Keratinocyte (primary cell): ENCODE results near the gene ZSCAN32. TPM values are rescaled to one million over a fixed set of nuclear protein-coding genes. Genes with fewer than 3 reads are reported as not detected.

Experiments used
- DNase-seq: peaks from one replicate; pipeline ENCODE4 v3.0.0-alpha.2; 2011; ENCODE audit warnings: low read depth, missing footprints, low spot score
- FAIRE-seq: peaks from 2 replicates; lab custom pipeline; 2011; peaks lifted over from hg19 to GRCh38; lab: Jason Lieb, UNC
- H2AFZ ChIP-seq: 2 replicates; pipeline ENCODE4 v1.6.0; 2012; ENCODE audit warnings: low read length, control low read depth, inconsistent platforms; ENCODE audit not compliant: control insufficient read depth
- H3K27ac ChIP-seq: 2 replicates; pipeline ENCODE4 v1.5.1; 2011; ENCODE audit warnings: low read length; ENCODE audit not compliant: control insufficient read depth, insufficient read depth
- H3K27me3 ChIP-seq: 3 replicates; pipeline ENCODE4 v1.6.0; 2011; ENCODE audit warnings: low read length; ENCODE audit not compliant: control insufficient read depth, insufficient read depth; ENCODE audit errors: extremely low read depth
- H3K36me3 ChIP-seq, 2 experiments: 2 replicates in 1 of 2; 3 replicates in 1 of 2; pipeline ENCODE4 v1.5.1; 2011; ENCODE audit warnings: low read length in 2 of 2, mild to moderate bottlenecking in 1 of 2; ENCODE audit not compliant: control insufficient read depth in 2 of 2, insufficient read depth in 2 of 2; ENCODE audit errors: extremely low read depth in 1 of 2
- H3K4me1 ChIP-seq: 3 replicates; pipeline ENCODE4 v1.5.1; 2011; ENCODE audit warnings: low read length; ENCODE audit not compliant: control insufficient read depth, insufficient read depth; ENCODE audit errors: extremely low read depth
- H3K4me2 ChIP-seq: 3 replicates; pipeline ENCODE4 v1.6.0; 2011; ENCODE audit warnings: low read depth, low read length; ENCODE audit not compliant: control insufficient read depth, insufficient read depth; ENCODE audit errors: extremely low read depth
- H3K4me3 ChIP-seq, 3 experiments: fragments of 200-600 bp in 1 of 3; sonication (generic) in 1 of 3; 2 replicates in 2 of 3; 3 replicates in 1 of 3; pipeline ENCODE4 v1.5.1; 2011 to 2016; ENCODE audit warnings: low read length in 3 of 3, mild to moderate bottlenecking in 3 of 3, control low read depth in 2 of 3, inconsistent platforms in 1 of 3, low read depth in 1 of 3, mixed read lengths in 1 of 3, mixed run types in 1 of 3, moderate library complexity in 1 of 3; ENCODE audit not compliant: control insufficient read depth in 2 of 3, insufficient read depth in 2 of 3; ENCODE audit errors: extremely low read depth in 1 of 3
- H3K79me2 ChIP-seq: 2 replicates; pipeline ENCODE4 v1.6.0; 2012; ENCODE audit warnings: low read length; ENCODE audit not compliant: control insufficient read depth, insufficient read depth
- H3K9ac ChIP-seq: 3 replicates; pipeline ENCODE4 v1.6.0; 2011; ENCODE audit warnings: low read length; ENCODE audit not compliant: control insufficient read depth, insufficient read depth; ENCODE audit errors: extremely low read depth
- H3K9me1 ChIP-seq: 3 replicates; pipeline ENCODE4 v1.6.0; 2011; ENCODE audit warnings: low read length; ENCODE audit not compliant: control insufficient read depth, insufficient read depth; ENCODE audit errors: extremely low read depth
- H3K9me3 ChIP-seq: 2 replicates; pipeline ENCODE4 v1.5.1; 2012; ENCODE audit warnings: low read depth, low read length; ENCODE audit not compliant: control insufficient read depth
- H4K20me1 ChIP-seq: 3 replicates; pipeline ENCODE4 v1.6.0; 2011; ENCODE audit warnings: low read length; ENCODE audit not compliant: control insufficient read depth, insufficient read depth; ENCODE audit errors: extremely low read depth
- EZH2 ChIP-seq: IDR thresholded peaks from one replicate; pipeline ENCODE4 v1.6.1; 2012; ENCODE audit warnings: inconsistent platforms, mild to moderate bottlenecking, low read length, moderate library complexity
- dilution Hi-C: fragments of 300-500 bp; cut with MboI; formaldehyde crosslinking; loops from one replicate; pipeline ENCODE4 v1.7.0; 2020; ENCODE audit warnings: low sequenced_read_pairs; ENCODE audit not compliant: extremely low pct_ligation_motif_present
- polyA plus RNA-seq, 5 experiments: library from polyadenylated mRNA; depleted of rRNA in 3 of 5; stranded (reverse) in 3 of 5; stranded (forward) in 1 of 5; unstranded in 1 of 5; fragments of >200 nt; gene quantifications; 1 replicate in 1 of 5; 2 replicates in 3 of 5; 3 replicates in 1 of 5; pipeline versions ENCODE4 v1.2.1 to v1.2.3, GENCODE V29; 2011 to 2012; ENCODE audit warnings: missing spikeins in 2 of 5, low read depth in 1 of 5, low replicate concordance in 1 of 5
- TF ChIP-seq, protein P1 (sequence below), 3 experiments: IDR thresholded peaks in 1 of 3; conservative IDR thresholded peaks in 1 of 3; optimal IDR thresholded peaks in 1 of 3; 2 replicates in 2 of 3; 3 replicates in 1 of 3; pipeline versions ENCODE3 to v1.5.1; 2011; ENCODE audit warnings: low read length in 3 of 3, mild to moderate bottlenecking in 3 of 3, moderate library complexity in 2 of 3, control low read depth in 1 of 3, inconsistent platforms in 1 of 3; ENCODE audit not compliant: insufficient read depth in 2 of 3; ENCODE audit errors: extremely low read depth in 1 of 3

ZSCAN32 gene
- polyA plus RNA-seq, 1 donor (not counting 4 experiments of a cell fraction or from before 2014, with no cell fraction given), result 17.2 TPM

DNA sequence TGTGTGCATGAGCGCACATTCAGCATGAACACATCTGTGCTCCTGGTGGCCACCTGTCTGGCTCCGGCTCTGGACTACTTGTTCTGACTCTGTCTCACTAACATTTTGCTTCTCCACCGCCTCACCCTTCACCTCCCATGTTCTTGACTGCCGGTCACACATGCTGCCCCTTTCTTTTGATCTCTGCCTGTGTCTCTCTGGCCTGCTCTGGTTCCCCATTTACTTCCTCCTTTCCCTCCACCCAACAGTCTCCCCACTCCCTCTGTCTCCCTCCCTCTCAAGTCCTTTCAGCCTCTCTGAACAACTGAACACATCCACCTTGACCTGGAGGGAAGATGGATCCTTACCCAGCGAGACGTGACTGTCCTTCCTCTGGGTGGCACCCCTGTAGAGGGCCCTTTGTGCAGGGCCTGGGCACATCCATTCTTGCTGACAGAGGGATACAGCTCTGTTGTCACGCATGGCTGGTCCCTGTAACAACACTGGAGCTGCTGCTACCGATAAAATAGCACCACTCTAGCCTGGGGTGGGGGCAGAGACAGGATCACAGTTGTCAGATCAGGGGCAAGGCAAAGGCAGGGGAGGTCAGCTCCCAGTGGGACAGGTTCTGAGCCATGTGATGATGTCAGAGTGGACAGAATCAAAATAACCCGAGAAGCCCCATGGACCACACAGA lies 11.0 kb downstream of the ZSCAN32 start:
- H3K9me3 ChIP-seq, result peaks cover 2% of the 10 kb centered on the region
- DNase-seq (no peak), FAIRE-seq (no peak)
- H3K27ac ChIP-seq, result no peak overlapping the region
- no peaks in the 10 kb centered on the region for H3K4me1 ChIP-seq
- H3K27me3 ChIP-seq, result no peaks in the 10 kb centered on the region
- TF ChIP-seq EZH2, result no peak
- TF ChIP-seq, protein P1, sequence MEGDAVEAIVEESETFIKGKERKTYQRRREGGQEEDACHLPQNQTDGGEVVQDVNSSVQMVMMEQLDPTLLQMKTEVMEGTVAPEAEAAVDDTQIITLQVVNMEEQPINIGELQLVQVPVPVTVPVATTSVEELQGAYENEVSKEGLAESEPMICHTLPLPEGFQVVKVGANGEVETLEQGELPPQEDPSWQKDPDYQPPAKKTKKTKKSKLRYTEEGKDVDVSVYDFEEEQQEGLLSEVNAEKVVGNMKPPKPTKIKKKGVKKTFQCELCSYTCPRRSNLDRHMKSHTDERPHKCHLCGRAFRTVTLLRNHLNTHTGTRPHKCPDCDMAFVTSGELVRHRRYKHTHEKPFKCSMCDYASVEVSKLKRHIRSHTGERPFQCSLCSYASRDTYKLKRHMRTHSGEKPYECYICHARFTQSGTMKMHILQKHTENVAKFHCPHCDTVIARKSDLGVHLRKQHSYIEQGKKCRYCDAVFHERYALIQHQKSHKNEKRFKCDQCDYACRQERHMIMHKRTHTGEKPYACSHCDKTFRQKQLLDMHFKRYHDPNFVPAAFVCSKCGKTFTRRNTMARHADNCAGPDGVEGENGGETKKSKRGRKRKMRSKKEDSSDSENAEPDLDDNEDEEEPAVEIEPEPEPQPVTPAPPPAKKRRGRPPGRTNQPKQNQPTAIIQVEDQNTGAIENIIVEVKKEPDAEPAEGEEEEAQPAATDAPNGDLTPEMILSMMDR (optimal IDR thresholded peaks at IDR 0.05 in 1 of 3, IDR thresholded peaks at IDR 0.05 in 1 of 3, conservative IDR thresholded peaks at IDR 0.05 in 1 of 3; ENCODE audit: extremely low read depth in 1 of 3, insufficient read depth in 2 of 3, low read length in 3 of 3), result no peak
- dilution Hi-C loops, result no loop called here
- no peaks in the 10 kb centered on the region for H3K9me1 ChIP-seq
- no peak overlapping the region for H2AFZ ChIP-seq
- peaks cover 15% of the 10 kb centered on the region for H3K79me2 ChIP-seq
- H3K4me3 ChIP-seq, result no peak overlapping the region
- H3K36me3 ChIP-seq, result peaks cover 28 to 29% of the 10 kb centered on the region in 2 experiments
- no peaks in the 10 kb centered on the region for H4K20me1 ChIP-seq
- no peak overlapping the region for H3K4me2 ChIP-seq
- H3K9ac ChIP-seq, result no peak overlapping the region

DNA sequence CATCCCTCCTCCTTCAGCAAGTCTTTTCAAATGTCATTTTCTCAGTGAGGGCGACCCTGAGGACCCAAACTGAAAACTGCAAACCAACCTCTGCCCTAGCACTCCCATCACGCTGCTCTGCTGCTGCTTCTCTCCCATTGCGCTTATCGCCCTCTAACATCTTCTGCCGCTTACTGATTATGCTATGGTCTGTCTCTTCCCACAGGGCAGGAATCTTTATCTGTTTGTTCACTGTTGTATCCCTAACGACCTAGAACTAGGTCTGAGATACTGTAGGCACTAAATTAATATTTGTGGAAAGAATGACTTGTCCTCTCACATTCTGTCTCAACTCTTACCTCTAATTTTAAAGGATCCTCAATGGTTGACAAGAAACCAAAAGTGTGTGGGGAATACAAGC lies 12.5 kb downstream of the ZSCAN32 start:
- DNase-seq (no peak), FAIRE-seq (no peak)
- Histone ChIP-seq H3K4me1 (no peaks in the 10 kb centered on the region), H3K9me3 (peaks cover 14% of the 10 kb centered on the region), H3K36me3 (peaks cover 30 to 37% of the 10 kb centered on the region in 2 experiments), H3K27me3 (no peaks in the 10 kb centered on the region), H3K4me2 (no peak overlapping the region), H3K9me1 (no peaks in the 10 kb centered on the region), H3K9ac (no peak overlapping the region), H2AFZ (no peak overlapping the region), H3K27ac (no peak overlapping the region), H4K20me1 (no peaks in the 10 kb centered on the region), H3K4me3 (no peak overlapping the region), H3K79me2 (peaks cover 9% of the 10 kb centered on the region)
- dilution Hi-C loops, result no loop called here
- no peak for TF ChIP-seq EZH2
- TF ChIP-seq, protein P1 (optimal IDR thresholded peaks at IDR 0.05 in 1 of 3, IDR thresholded peaks at IDR 0.05 in 1 of 3, conservative IDR thresholded peaks at IDR 0.05 in 1 of 3; ENCODE audit: extremely low read depth in 1 of 3, insufficient read depth in 2 of 3, low read length in 3 of 3), result no peak
